Astrocyte of the cerebellum (primary cell): ENCODE results near the gene RHCG.
A peak's percentile ranks its signal among the peaks of the same experiment; 100 is the strongest.

Experiments
- DNase-seq: peaks from one replicate; pipeline ENCODE4 v3.0.0-alpha.2; 2011; ENCODE audit warnings: low read depth
- H3K4me3 ChIP-seq: 2 replicates; pipeline ENCODE4 v1.5.1; 2011; ENCODE audit warnings: mild to moderate bottlenecking, low read depth, low read length, moderate library complexity
- CTCF ChIP-seq: IDR thresholded peaks from 2 replicates; pipeline ENCODE4 v1.5.1; 2012; ENCODE audit warnings: low read length, low read depth, moderate library complexity, mild to moderate bottlenecking; ENCODE audit errors: missing control alignments
- in situ Hi-C: cut with HindIII; loops from 2 replicates; pipeline ENCODE4 v1.10.0; 2017; ENCODE audit warnings: low sequenced_read_pairs

Gene RHCG

DNA sequence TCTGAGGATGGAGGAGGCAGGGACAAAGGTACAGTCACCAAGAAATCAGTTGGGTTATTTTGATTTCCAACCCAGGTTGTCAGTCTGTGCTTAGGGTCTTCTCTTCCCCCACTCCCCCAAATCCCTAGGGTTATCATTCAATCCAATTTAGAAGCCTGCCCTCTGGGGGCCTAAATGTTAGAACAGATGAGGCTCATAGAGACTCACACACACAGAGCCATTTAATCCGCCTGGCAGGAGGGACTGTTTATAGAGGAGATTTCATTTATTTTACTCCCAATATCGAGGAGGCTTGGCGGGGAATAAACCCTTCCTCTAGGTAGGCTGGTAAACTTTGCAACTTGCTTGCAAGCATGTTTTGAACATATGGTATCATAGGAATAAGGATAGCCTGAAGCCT lies 52.8 kb downstream of the RHCG start:
- no peak for DNase-seq
- no peak for TF ChIP-seq CTCF
- in situ Hi-C loops: no loop called here
- H3K4me3 ChIP-seq: no peak overlapping the region

DNA sequence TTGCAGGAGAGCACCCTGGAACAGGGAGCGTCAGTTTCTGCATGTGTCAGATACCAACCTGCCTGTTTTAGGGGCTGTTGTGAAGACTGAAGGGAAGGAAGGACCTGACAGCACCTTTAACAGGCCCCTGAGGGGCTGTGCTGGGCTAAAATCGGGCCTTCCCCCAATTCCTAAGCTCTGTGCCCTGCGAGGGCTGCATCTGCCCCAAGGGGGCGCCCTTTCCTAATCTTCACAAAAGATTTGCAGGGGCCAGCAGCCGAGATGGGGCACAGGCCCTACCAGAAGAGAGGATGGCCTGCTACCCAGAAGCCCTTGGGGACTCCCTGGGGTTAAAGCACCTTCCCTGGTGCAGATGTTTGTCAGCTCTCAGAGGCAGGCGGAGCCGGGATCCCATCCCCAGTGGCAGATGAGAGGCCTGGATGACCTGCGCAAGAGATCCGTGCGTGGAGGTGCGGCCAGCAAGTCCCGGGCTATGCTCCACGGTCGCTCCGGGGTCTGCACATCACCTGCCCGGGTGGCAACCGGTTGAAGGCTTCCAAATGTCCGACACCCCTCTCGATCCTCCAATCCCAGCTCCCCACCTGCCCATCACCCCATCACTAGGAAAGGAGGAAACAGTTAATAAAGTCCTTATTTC lies 53.6 kb downstream of the RHCG start:
- DNase-seq: no peak
- peak; percentile 56 for TF ChIP-seq CTCF
- no peak overlapping the region for H3K4me3 ChIP-seq
- in situ Hi-C loops: no loop called here

DNA sequence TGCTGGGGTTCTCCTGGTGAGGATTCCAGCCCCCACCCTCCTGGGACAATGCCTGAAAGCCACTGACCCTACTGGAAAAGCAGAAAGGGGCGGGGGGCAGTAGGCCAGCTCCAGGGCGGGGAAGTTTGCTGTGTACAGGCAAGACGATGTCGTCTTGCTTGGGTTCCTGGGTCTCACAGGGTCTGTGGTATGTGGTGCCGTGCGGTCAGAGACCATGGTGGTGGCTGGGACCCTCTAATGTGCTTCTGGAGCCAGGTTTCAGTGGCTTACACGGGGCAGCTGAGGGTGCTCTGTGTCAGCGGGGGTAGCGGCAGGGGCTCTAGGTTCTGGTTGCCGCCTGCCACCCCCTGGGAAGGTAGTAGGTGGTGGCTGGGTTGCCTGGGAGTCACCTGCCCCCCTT lies 54.2 kb downstream of the RHCG start:
- in situ Hi-C loops: no loop called here
- no peak overlapping the region for H3K4me3 ChIP-seq
- DNase-seq: no peak
- TF ChIP-seq CTCF: no peak

- no peak for DNase-seq
- TF ChIP-seq CTCF: no peak
- H3K4me3 ChIP-seq: no peak overlapping the region
- in situ Hi-C loops: no loop called here
Measured at GRCh38 chr15:89441295-89441812, 55.0 kb downstream of the RHCG start.

- in situ Hi-C loops: loop anchor here (5.0 kb wide), 1 partner anchor 82 kb away; no protein-coding TSS in a partner anchor
- DNase-seq: no peak
- H3K4me3 ChIP-seq: no peak overlapping the region
- no peak for TF ChIP-seq CTCF
Measured at GRCh38 chr15:89439764-89440163, 56.6 kb downstream of the RHCG start.

DNA sequence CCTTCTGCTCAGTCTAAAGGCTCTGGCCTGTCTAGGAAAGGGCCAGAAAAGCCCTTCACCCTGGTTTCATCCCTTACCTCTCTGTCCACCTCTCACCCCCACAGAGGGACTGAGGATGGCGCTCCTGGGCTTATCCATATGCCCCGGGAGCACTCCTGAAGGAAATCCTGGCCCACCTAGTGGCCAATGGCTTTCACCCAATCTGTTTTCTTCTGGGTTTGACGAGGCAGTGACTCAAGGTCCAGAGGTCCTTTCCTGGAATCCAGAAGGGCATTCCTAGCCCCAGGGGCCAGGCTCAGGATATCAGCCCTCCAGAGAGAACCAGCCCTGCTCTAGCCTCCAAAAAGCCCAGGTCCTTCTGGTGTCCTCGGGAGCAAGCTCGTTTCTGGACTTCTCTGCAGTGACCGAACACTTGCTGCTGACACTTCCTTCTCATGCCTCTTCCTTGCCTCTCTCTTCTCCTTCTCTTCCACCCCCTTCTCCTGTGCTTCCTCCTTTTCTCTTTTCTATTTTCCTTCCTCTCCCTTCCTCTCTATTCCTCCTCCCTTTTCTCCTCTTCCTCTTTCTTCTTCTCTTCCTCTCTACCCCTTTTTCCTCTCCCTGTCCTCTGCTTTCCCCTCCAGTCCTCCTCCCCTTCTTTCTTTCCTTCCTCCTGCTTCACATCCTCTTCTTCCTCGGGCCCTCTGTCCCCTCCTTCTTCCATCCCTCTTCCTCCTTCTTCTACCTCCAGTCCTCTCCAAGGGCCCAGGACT lies 59.6 kb downstream of the RHCG start:
- TF ChIP-seq CTCF: no peak
- in situ Hi-C loops: loop anchor here (5.0 kb wide), 1 partner anchor 79 kb away; no protein-coding TSS in a partner anchor
- no peak for DNase-seq
- H3K4me3 ChIP-seq: no peak overlapping the region
